Measurements from ENCODE around the gene WBP1.
"Not testable (repeated sequence)": the region's sequence is repeated elsewhere in the genome, so short reads cannot be mapped to it uniquely, and the experiment has no call there.

The WBP1 gene

GRCh38 chr2:74457129-74457548, 1.1 kb upstream of the WBP1 start:
- peak; percentile 64 for DNase-seq

- no peak for DNase-seq
Observed at GRCh38 chr2:74457549-74458131, 598 bp upstream of the WBP1 start.

- no peak for DNase-seq
Observed at GRCh38 chr2:74458938-74459363, 713 bp downstream of the WBP1 start.

GRCh38 chr2:74459503-74460118, 1.4 kb downstream of the WBP1 start:
- not testable (repeated sequence) for DNase-seq

GRCh38 chr2:74460187-74460586, 1.9 kb downstream of the WBP1 start:
- DNase-seq: not testable (repeated sequence)

GRCh38 chr2:74461187-74462053, 3.2 kb downstream of the WBP1 start:
- no peak for DNase-seq

- no peak for DNase-seq
Observed at GRCh38 chr2:74462054-74462785, 4.0 kb downstream of the WBP1 start.

GRCh38 chr2:74462786-74463105, 4.5 kb downstream of the WBP1 start:
- DNase-seq: no peak

- DNase-seq: peak; percentile 40
Observed at GRCh38 chr2:74464406-74464805, 6.2 kb downstream of the WBP1 start.

- not testable (repeated sequence) for DNase-seq
Observed at GRCh38 chr2:74470742-74471141, 12.5 kb downstream of the WBP1 start.

GRCh38 chr2:74471332-74472065, 13.3 kb downstream of the WBP1 start:
- peak; percentile 29 for DNase-seq

GRCh38 chr2:74472086-74472944, 14.1 kb downstream of the WBP1 start, which contains the start of gene MRPL53:
Gene MRPL53, minus strand, starts transcription at chr2:74472680. Its CDS starts 20 bp downstream, at chr2:74472660.
- DNase-seq: peak; percentile 96

GRCh38 chr2:74472945-74473258, 14.7 kb downstream of the WBP1 start:
- no peak for DNase-seq

GRCh38 chr2:74474481-74474880, 16.2 kb downstream of the WBP1 start:
- no peak for DNase-seq

GRCh38 chr2:74474899-74475298, 16.7 kb downstream of the WBP1 start:
- no peak for DNase-seq

- DNase-seq: no peak
Observed at GRCh38 chr2:74481431-74481830, 23.2 kb downstream of the WBP1 start.

- peak; percentile 27 for DNase-seq
Observed at GRCh38 chr2:74481961-74482800, 23.9 kb downstream of the WBP1 start.

GRCh38 chr2:74482801-74483674, 24.8 kb downstream of the WBP1 start, which contains the start of the genes CCDC142 and TTC31:
Gene CCDC142, minus strand, starts transcription at chr2:74482998. Its CDS starts 161 bp downstream, at chr2:74482837.
Gene TTC31, plus strand, starts transcription at chr2:74483081. Its CDS starts 15 bp downstream, at chr2:74483096.
- peak; percentile 99 for DNase-seq

- DNase-seq: not testable (repeated sequence)
Observed at GRCh38 chr2:74483675-74484164, 25.5 kb downstream of the WBP1 start.
